Measurements from ENCODE around the gene ST6GALNAC3. TPM values are rescaled to one million over a fixed set of nuclear protein-coding genes. Genes with fewer than 3 reads are reported as not detected.
A peak's percentile ranks its signal among the peaks of the same experiment; 100 is the strongest.

The ST6GALNAC3 gene
- total and polyA plus RNA-seq, 11 donors, result 2.5 to 7.7 (median 4.4) TPM

DNA sequence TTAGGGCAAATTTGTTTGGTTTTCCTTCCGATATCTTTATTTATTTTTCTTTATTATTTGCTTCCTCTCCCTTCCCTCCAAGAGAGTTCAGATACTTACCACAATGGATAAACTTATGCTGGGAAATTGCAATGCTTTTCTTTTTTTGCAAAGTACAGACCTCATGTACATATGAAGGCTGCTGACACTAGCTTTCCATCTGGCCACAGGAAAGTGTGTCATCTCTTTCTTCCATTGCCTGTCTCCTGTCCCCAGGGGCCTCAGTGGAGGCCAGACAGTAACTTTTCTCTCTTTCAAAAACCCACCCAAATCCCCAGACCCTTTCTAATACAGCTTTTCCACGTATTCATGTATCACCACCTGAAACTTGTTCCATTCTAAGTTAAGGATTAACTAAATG is 73.9 kb downstream of the ST6GALNAC3 start:
- no peak overlapping the region for H3K4me3 ChIP-seq
- peaks cover 0 to 10% (median 0%) of the 10 kb centered on the region in 9 donors for H3K27me3 ChIP-seq
- intact Hi-C loops (cut with DNase I), result loop anchor here in 1 of 10 donors (5.0 kb wide), 1 partner anchor 156 kb away; no protein-coding TSS in a partner anchor
- no peaks in the 10 kb centered on the region for H3K36me3 ChIP-seq
- no peaks in the 10 kb centered on the region for H3K9me3 ChIP-seq
- 82 to 89% (median 82%) methylated on average over 2 of the region's 2 CpGs for WGBS, 4 donors
- no peak for DNase-seq
- no peak for ATAC-seq
- no peak for TF ChIP-seq CTCF (IDR thresholded peaks at IDR 0.05)
- TF ChIP-seq POLR2A (IDR thresholded peaks at IDR 0.05), result no peak
- no peak overlapping the region for H3K27ac ChIP-seq
- peaks cover 0 to 4% (median 0%) of the 10 kb centered on the region in 12 donors for H3K4me1 ChIP-seq

DNA sequence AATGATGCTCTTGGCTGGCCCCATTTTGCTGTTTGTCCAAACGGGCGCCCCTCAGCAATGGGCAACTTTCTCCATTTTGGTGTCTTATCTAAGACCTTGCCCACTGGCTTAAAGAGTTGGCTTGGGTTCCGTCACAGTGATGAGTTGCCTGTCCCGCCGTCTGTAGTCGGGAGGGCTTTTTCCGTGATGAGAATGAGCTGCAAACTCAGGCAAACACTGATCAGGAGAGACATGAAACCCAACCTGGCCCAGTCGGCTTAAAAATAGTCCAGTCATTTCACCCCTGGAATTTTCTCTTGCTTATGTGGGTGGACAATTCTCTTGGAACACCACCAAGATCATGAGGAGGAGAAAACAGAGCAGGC is 79.3 kb downstream of the ST6GALNAC3 start:
- peaks cover 0 to 15% (median 4%) of the 10 kb centered on the region in 12 donors for H3K4me1 ChIP-seq
- no peak for TF ChIP-seq CTCF (IDR thresholded peaks at IDR 0.05)
- TF ChIP-seq POLR2A (IDR thresholded peaks at IDR 0.05), result no peak
- peak in 2 of 4 donors; percentile 5 to 20 for ATAC-seq
- no peaks in the 10 kb centered on the region for H3K9me3 ChIP-seq
- peaks cover 0 to 3% (median 0%) of the 10 kb centered on the region in 9 donors for H3K27me3 ChIP-seq
- 64 to 72% (median 67%) methylated on average over 8 of the region's 8 CpGs for WGBS, 4 donors
- DNase-seq, result no peak
- peak overlapping the region in 3 of 12 donors; percentile 6 to 47 (median 38) for H3K27ac ChIP-seq
- intact Hi-C loops (cut with DNase I), result loop anchor here in 9 of 10 donors (2.0 to 10.0 kb wide), 14 partner anchors 72 to 1381 kb away; partner anchors contain the start of gene ST6GALNAC3 (in 1 of the 9)
- no peak overlapping the region for H3K4me3 ChIP-seq
- H3K36me3 ChIP-seq, result no peaks in the 10 kb centered on the region

DNA sequence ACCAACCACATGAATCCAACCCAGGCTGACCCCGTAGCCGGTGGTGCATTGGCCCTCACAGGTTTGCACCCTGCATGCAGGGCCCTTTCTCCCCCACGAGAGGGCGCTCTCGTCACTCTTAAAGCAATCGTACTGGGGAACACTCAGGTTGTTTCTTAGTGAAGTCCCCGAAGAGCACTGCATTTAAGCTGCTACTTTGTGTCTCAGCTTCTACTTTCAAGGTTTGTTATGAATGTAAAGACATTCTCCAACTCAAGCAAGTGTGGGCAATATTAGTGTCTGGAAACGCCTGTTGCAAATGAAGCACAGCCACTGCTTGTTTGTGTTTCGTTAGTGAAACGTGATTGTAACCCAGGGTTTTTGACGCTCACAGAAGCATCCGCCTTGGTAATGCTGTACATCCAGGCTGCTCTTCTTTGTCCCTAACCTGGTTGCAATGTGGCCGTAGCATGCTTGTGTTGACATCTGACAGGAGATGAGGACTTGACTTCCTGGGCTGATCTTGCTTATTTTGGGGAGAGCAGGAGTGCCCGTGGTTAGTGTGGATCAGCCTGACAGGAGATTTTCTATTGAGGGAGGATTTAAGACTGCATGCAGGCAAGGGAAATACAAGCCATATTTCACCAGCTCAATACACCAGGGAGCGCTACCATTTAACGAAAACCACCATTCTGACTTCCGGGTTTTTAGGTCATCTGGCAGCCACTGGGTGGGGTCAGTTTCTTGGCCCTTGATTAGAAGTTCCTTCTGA is 79.8 kb downstream of the ST6GALNAC3 start:
- no peaks in the 10 kb centered on the region for H3K36me3 ChIP-seq
- no peak for TF ChIP-seq POLR2A (IDR thresholded peaks at IDR 0.05)
- TF ChIP-seq CTCF (IDR thresholded peaks at IDR 0.05), result peak; percentile 89 to 98 (median 94)
- 13 to 24% (median 16%) methylated on average over 17 of the region's 17 CpGs for WGBS, 4 donors
- H3K4me3 ChIP-seq, result peak overlapping the region in 10 of 12 donors; percentile 10 to 54 (median 42)
- DNase-seq (peak; percentile 67 to 82 (median 69)), ATAC-seq (peak; percentile 82 to 93 (median 92))
- peaks cover 0 to 15% (median 4%) of the 10 kb centered on the region in 12 donors for H3K4me1 ChIP-seq
- intact Hi-C loops (cut with DNase I), result loop anchor here in 9 of 10 donors (2.0 to 10.0 kb wide), 14 partner anchors 72 to 1380 kb away; partner anchors contain the start of gene ST6GALNAC3 (in 1 of the 9)
- peak overlapping the region in 11 of 12 donors; percentile 0 to 56 (median 38) for H3K27ac ChIP-seq
- H3K27me3 ChIP-seq, result peaks cover 0 to 3% (median 0%) of the 10 kb centered on the region in 9 donors
- no peaks in the 10 kb centered on the region for H3K9me3 ChIP-seq

DNA sequence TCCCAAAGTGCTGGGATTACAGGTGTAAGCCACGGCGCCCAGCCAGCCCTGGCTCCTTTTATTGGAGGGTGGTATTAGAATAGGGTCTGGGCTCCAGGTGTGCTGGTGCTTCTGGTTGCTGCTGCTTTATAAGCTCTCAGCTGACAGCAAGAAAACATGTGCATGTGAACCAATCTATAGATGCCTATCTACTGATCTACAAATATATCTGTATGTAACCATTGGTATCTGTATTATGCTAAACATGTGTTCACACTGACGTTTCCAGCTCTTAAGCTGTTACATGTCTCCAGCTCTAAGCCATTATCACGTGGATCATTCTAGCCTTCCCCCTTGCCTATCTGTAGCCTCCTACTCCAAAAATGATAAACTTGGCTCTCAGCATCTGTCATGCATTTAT is 82.4 kb downstream of the ST6GALNAC3 start:
- intact Hi-C loops (cut with DNase I), result loop anchor here in 8 of 10 donors (10.0 kb wide), 7 partner anchors 122 to 1378 kb away; no protein-coding TSS in a partner anchor
- ATAC-seq (no peak), DNase-seq (no peak)
- 84 to 86% (median 85%) methylated on average over 4 of the region's 4 CpGs for WGBS, 4 donors
- Histone ChIP-seq H3K36me3 (no peaks in the 10 kb centered on the region), H3K27me3 (no peaks in the 10 kb centered on the region), H3K27ac (no peak overlapping the region), H3K9me3 (no peaks in the 10 kb centered on the region), H3K4me3 (no peak overlapping the region), H3K4me1 (peaks cover 0 to 11% (median 4%) of the 10 kb centered on the region in 12 donors)
- no peak for TF ChIP-seq CTCF (IDR thresholded peaks at IDR 0.05)
- TF ChIP-seq POLR2A (IDR thresholded peaks at IDR 0.05), result no peak

Data from heart left ventricle (tissue), 16 donors.